T-helper 1 cell treated with Interleukin-12 subunit alpha and Interleukin-12 subunit beta and Interleukin-4 antibody, amounts not matched to agents 30 μg/mL and 1 μg/mL, for 36 hours (primary cell): ENCODE measurements around the gene KLC3.
"Not testable (repeated sequence)": the region's sequence is repeated elsewhere in the genome, so short reads cannot be mapped to it uniquely, and the experiment has no call there.

Source experiments
- H3K27ac Mint-ChIP-seq: one replicate; pipeline ENCODE4 v1.8.0; 2021; ENCODE audit warnings: mild to moderate bottlenecking, mixed read lengths
- H3K27me3 Mint-ChIP-seq: one replicate; pipeline ENCODE4 v1.8.0; 2021; ENCODE audit warnings: low read depth, mixed read lengths
- H3K36me3 Mint-ChIP-seq: one replicate; pipeline ENCODE4 v1.8.0; 2021; ENCODE audit warnings: low read depth, mixed read lengths
- H3K4me1 Mint-ChIP-seq: one replicate; pipeline ENCODE4 v1.8.0; 2021; ENCODE audit warnings: low read depth, mixed read lengths
- H3K4me3 Mint-ChIP-seq: one replicate; pipeline ENCODE4 v1.8.0; 2021; ENCODE audit warnings: mild to moderate bottlenecking, moderate library complexity, mixed read lengths
- H3K9me3 Mint-ChIP-seq: one replicate; pipeline ENCODE4 v1.8.0; 2021; ENCODE audit warnings: mixed read lengths

The KLC3 gene

GRCh38 chr19:45306040-45306439 is 34.5 kb upstream of the KLC3 start:
- H3K36me3 Mint-ChIP-seq = peaks cover 1% of the 10 kb centered on the region
- H3K4me3 Mint-ChIP-seq = no peak overlapping the region
- no peaks in the 10 kb centered on the region for H3K4me1 Mint-ChIP-seq
- no peaks in the 10 kb centered on the region for H3K9me3 Mint-ChIP-seq
- H3K27ac Mint-ChIP-seq = no peak overlapping the region
- H3K27me3 Mint-ChIP-seq = no peaks in the 10 kb centered on the region

- H3K4me1 Mint-ChIP-seq = no peaks in the 10 kb centered on the region
- H3K27me3 Mint-ChIP-seq = no peaks in the 10 kb centered on the region
- no peak overlapping the region for H3K4me3 Mint-ChIP-seq
- no peaks in the 10 kb centered on the region for H3K9me3 Mint-ChIP-seq
- peaks cover 1% of the 10 kb centered on the region for H3K36me3 Mint-ChIP-seq
- no peak overlapping the region for H3K27ac Mint-ChIP-seq
Measured at GRCh38 chr19:45306518-45307027, 34.0 kb upstream of the KLC3 start.

GRCh38 chr19:45307361-45307760 is 33.2 kb upstream of the KLC3 start:
- no peaks in the 10 kb centered on the region for H3K9me3 Mint-ChIP-seq
- no peaks in the 10 kb centered on the region for H3K4me1 Mint-ChIP-seq
- no peak overlapping the region for H3K27ac Mint-ChIP-seq
- no peaks in the 10 kb centered on the region for H3K27me3 Mint-ChIP-seq
- H3K36me3 Mint-ChIP-seq = peaks cover 1% of the 10 kb centered on the region
- no peak overlapping the region for H3K4me3 Mint-ChIP-seq

GRCh38 chr19:45309322-45309721 is 31.2 kb upstream of the KLC3 start:
- not testable (repeated sequence) for H3K4me3 Mint-ChIP-seq, H3K4me1 Mint-ChIP-seq, H3K27ac Mint-ChIP-seq, H3K27me3 Mint-ChIP-seq, H3K36me3 Mint-ChIP-seq, H3K9me3 Mint-ChIP-seq

GRCh38 chr19:45311621-45312020 is 28.9 kb upstream of the KLC3 start:
- Mint-ChIP-seq H3K4me3 (no peak overlapping the region), H3K27ac (no peak overlapping the region), H3K4me1 (no peaks in the 10 kb centered on the region), H3K9me3 (no peaks in the 10 kb centered on the region), H3K27me3 (peaks cover 11% of the 10 kb centered on the region), H3K36me3 (no peaks in the 10 kb centered on the region)

- H3K4me1 Mint-ChIP-seq, H3K27ac Mint-ChIP-seq, H3K4me3 Mint-ChIP-seq, H3K9me3 Mint-ChIP-seq, H3K36me3 Mint-ChIP-seq: not testable (repeated sequence)
- H3K27me3 Mint-ChIP-seq = peaks cover 16% of the 10 kb centered on the region
Measured at GRCh38 chr19:45312285-45312684, 28.3 kb upstream of the KLC3 start.

- H3K4me3 Mint-ChIP-seq = no peak overlapping the region
- H3K27ac Mint-ChIP-seq = no peak overlapping the region
- no peaks in the 10 kb centered on the region for H3K36me3 Mint-ChIP-seq
- H3K4me1 Mint-ChIP-seq = no peaks in the 10 kb centered on the region
- no peaks in the 10 kb centered on the region for H3K9me3 Mint-ChIP-seq
- H3K27me3 Mint-ChIP-seq = peaks cover 20% of the 10 kb centered on the region
Measured at GRCh38 chr19:45314708-45315245, 25.8 kb upstream of the KLC3 start.

GRCh38 chr19:45315304-45315703 is 25.2 kb upstream of the KLC3 start:
- no peaks in the 10 kb centered on the region for H3K36me3 Mint-ChIP-seq

GRCh38 chr19:45320997-45321775 is 19.4 kb upstream of the KLC3 start:
- Mint-ChIP-seq H3K27me3 (peaks cover 38% of the 10 kb centered on the region), H3K27ac (no peak overlapping the region), H3K4me1 (no peaks in the 10 kb centered on the region), H3K9me3 (no peaks in the 10 kb centered on the region), H3K4me3 (no peak overlapping the region), H3K36me3 (no peaks in the 10 kb centered on the region)

More at GRCh38 chr19:45315304-45315703, 25.2 kb upstream of the KLC3 start:
- no peaks in the 10 kb centered on the region for H3K9me3 Mint-ChIP-seq
- no peak overlapping the region for H3K27ac Mint-ChIP-seq
- H3K4me1 Mint-ChIP-seq = no peaks in the 10 kb centered on the region
- peaks cover 20% of the 10 kb centered on the region for H3K27me3 Mint-ChIP-seq
- no peak overlapping the region for H3K4me3 Mint-ChIP-seq

GRCh38 chr19:45321848-45322247 is 18.7 kb upstream of the KLC3 start:
- no peak overlapping the region for H3K4me3 Mint-ChIP-seq

GRCh38 chr19:45322311-45322710 is 18.2 kb upstream of the KLC3 start:
- no peaks in the 10 kb centered on the region for H3K36me3 Mint-ChIP-seq
- no peak overlapping the region for H3K4me3 Mint-ChIP-seq
- H3K9me3 Mint-ChIP-seq = no peaks in the 10 kb centered on the region
- no peaks in the 10 kb centered on the region for H3K4me1 Mint-ChIP-seq
- H3K27ac Mint-ChIP-seq = no peak overlapping the region
- peaks cover 30% of the 10 kb centered on the region for H3K27me3 Mint-ChIP-seq

More at GRCh38 chr19:45321848-45322247, 18.7 kb upstream of the KLC3 start:
- Mint-ChIP-seq H3K4me1 (no peaks in the 10 kb centered on the region), H3K27me3 (peaks cover 32% of the 10 kb centered on the region), H3K27ac (no peak overlapping the region), H3K9me3 (no peaks in the 10 kb centered on the region), H3K36me3 (no peaks in the 10 kb centered on the region)

- H3K27ac Mint-ChIP-seq = no peak within 1 kb of the TSS
- H3K9me3 Mint-ChIP-seq = no peaks in the 10 kb centered on the region
- H3K27me3 Mint-ChIP-seq = peaks cover 25% of the 10 kb centered on the region
- H3K36me3 Mint-ChIP-seq = no peaks in the 10 kb centered on the region
- no peak within 1 kb of the TSS for H3K4me3 Mint-ChIP-seq
- H3K4me1 Mint-ChIP-seq = no peaks in the 10 kb centered on the region
Measured at GRCh38 chr19:45322744-45323281, 17.7 kb upstream of the KLC3 start, which contains the start of gene CKM. TSS of gene CKM (minus strand) at chr19:45322875. CDS start at chr19:45319713, 3,162 bp downstream.

- Mint-ChIP-seq H3K27me3 (peaks cover 25% of the 10 kb centered on the region), H3K36me3 (no peaks in the 10 kb centered on the region), H3K27ac (no peak overlapping the region), H3K9me3 (no peaks in the 10 kb centered on the region), H3K4me1 (no peaks in the 10 kb centered on the region), H3K4me3 (no peak overlapping the region)
Measured at GRCh38 chr19:45323671-45324081, 16.9 kb upstream of the KLC3 start.

GRCh38 chr19:45324349-45324907 is 16.1 kb upstream of the KLC3 start:
- Mint-ChIP-seq H3K4me1 (no peaks in the 10 kb centered on the region), H3K4me3 (no peak overlapping the region), H3K36me3 (no peaks in the 10 kb centered on the region), H3K27ac (no peak overlapping the region), H3K9me3 (no peaks in the 10 kb centered on the region), H3K27me3 (peaks cover 25% of the 10 kb centered on the region)
